ENCODE results near the gene VAV2. TPM values are rescaled to one million over a fixed set of nuclear protein-coding genes. Genes with fewer than 3 reads are reported as not detected.

Gene VAV2
- total and polyA plus RNA-seq, 9 of the 15 experiments (the other 6 are each of a cell fraction or from before 2014, with no cell fraction given) = 0.01 to 2.7 (median 1.0) TPM; not detected in 1

DNA sequence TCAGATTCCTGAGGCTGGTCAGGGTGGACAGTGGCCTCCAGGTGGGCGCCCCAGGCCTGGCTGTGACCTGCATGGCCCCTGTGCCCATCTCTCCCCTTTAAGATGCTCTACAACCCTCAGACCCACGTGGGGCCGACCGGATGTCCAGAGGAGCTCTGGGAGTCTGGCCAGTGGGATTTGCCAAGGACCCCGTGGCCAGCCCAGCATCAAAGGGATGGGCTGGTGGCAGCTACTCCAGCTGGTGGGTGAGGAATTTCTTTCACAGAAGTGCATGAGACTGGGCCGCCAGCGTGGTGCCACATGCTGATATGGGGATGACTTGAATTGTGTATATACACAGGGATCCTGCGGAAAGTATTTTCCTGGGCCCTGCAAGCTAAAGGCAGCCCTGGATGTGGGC lies 159.2 kb downstream of the VAV2 start:
- in situ Hi-C loops (cut with MboI) (no loop called here), intact Hi-C loops (cut with micrococcal nuclease) (no loop called here)
- H3K27ac ChIP-seq (ENCODE audit: extremely low read depth, low read depth, low read length) = no peak overlapping the region
- peaks cover 14% of the 10 kb centered on the region for H4K20me1 ChIP-seq (replicated peaks; ENCODE audit: control insufficient read depth, insufficient read depth, low read length)
- H3K4me2 ChIP-seq (ENCODE audit: insufficient read depth, low read length) = no peak overlapping the region
- ChIA-PET POLR2A (no interaction called here), CTCF (ENCODE audit: low intra/inter-chr PET ratio) (no interaction called here)
- H3K4me1 ChIP-seq (replicated peaks in 1 of 2; ENCODE audit: control insufficient read depth in 2 of 2, insufficient read depth in 2 of 2, low read length in 2 of 2) = peaks cover 0 to 7% of the 10 kb centered on the region in 2 experiments; a peak in 2 of 5 replicates
- no peak for ATAC-seq
- H2AFZ ChIP-seq (ENCODE audit: low read depth, low read length) = no peak overlapping the region
- peaks cover 16 to 38% of the 10 kb centered on the region in 2 experiments for H3K27me3 ChIP-seq (ENCODE audit: control insufficient read depth in 2 of 2, insufficient read depth in 2 of 2, low read length in 2 of 2)
- no peak for FAIRE-seq
- no peak for DNase-seq (ENCODE audit: extremely low read depth in 1 of 4, low spot score in 3 of 4)
- no peaks in the 10 kb centered on the region for H3K36me3 ChIP-seq (ENCODE audit: control insufficient read depth, insufficient read depth, low read length)
- no TSS peak for BruUV-seq (replicated peaks)
- no peaks in the 10 kb centered on the region for H3K9me3 ChIP-seq (replicated peaks; ENCODE audit: control insufficient read depth, insufficient read depth, low read depth, low read length)
- 6% methylated on average over 8 of the region's 8 CpGs for WGBS (ENCODE audit: insufficient coverage, low coverage, missing lambda C conversion rate)
- no peak overlapping the region for H3K4me3 ChIP-seq
- no peaks in the 10 kb centered on the region for H3K79me2 ChIP-seq (ENCODE audit: control insufficient read depth, insufficient read depth, low read length)
- H3K9ac ChIP-seq (ENCODE audit: insufficient read depth in 1 of 2, low read depth in 2 of 2, low read length in 2 of 2) = no peak overlapping the region
- no peaks in the 10 kb centered on the region for H3K9me1 ChIP-seq (ENCODE audit: control insufficient read depth, insufficient read depth, low read length)
- TF ChIP-seq ZBED1 (IDR thresholded peaks at IDR 0.05) = no peak
- TF ChIP-seq, protein P1, sequence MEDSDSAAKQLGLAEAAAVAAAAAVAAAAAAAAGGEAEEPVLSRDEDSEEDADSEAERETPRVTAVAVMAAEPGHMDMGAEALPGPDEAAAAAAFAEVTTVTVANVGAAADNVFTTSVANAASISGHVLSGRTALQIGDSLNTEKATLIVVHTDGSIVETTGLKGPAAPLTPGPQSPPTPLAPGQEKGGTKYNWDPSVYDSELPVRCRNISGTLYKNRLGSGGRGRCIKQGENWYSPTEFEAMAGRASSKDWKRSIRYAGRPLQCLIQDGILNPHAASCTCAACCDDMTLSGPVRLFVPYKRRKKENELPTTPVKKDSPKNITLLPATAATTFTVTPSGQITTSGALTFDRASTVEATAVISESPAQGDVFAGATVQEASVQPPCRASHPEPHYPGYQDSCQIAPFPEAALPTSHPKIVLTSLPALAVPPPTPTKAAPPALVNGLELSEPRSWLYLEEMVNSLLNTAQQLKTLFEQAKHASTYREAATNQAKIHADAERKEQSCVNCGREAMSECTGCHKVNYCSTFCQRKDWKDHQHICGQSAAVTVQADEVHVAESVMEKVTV (CRISPR knock-in tag; IDR thresholded peaks at IDR 0.05) = no peak
- no peak for TF ChIP-seq CBX8 (IDR thresholded peaks at IDR 0.05; ENCODE audit: borderline replicate concordance, extremely low read depth, low read depth, low read length, poor library complexity, severe bottlenecking)
- no peak for TF ChIP-seq ZFPM2 (CRISPR knock-in tag; IDR thresholded peaks at IDR 0.05)
- no peak for TF ChIP-seq L3MBTL2 (IDR thresholded peaks at IDR 0.05)
- TF ChIP-seq, protein P2, sequence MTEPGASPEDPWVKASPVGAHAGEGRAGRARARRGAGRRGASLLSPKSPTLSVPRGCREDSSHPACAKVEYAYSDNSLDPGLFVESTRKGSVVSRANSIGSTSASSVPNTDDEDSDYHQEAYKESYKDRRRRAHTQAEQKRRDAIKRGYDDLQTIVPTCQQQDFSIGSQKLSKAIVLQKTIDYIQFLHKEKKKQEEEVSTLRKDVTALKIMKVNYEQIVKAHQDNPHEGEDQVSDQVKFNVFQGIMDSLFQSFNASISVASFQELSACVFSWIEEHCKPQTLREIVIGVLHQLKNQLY (CRISPR knock-in tag; conservative IDR thresholded peaks at IDR 0.05) = no peak
- TF ChIP-seq, protein P3, sequence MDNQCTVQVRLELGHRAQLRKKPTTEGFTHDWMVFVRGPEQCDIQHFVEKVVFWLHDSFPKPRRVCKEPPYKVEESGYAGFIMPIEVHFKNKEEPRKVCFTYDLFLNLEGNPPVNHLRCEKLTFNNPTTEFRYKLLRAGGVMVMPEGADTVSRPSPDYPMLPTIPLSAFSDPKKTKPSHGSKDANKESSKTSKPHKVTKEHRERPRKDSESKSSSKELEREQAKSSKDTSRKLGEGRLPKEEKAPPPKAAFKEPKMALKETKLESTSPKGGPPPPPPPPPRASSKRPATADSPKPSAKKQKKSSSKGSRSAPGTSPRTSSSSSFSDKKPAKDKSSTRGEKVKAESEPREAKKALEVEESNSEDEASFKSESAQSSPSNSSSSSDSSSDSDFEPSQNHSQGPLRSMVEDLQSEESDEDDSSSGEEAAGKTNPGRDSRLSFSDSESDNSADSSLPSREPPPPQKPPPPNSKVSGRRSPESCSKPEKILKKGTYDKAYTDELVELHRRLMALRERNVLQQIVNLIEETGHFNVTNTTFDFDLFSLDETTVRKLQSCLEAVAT (IDR thresholded peaks at IDR 0.05) = no peak
- no peak for TF ChIP-seq NFYB (IDR thresholded peaks at IDR 0.05; ENCODE audit: extremely low read depth, insufficient read length)
- no peak for TF ChIP-seq NFXL1 (CRISPR knock-in tag; IDR thresholded peaks at IDR 0.05)
- TF ChIP-seq OTX1 (CRISPR knock-in tag; IDR thresholded peaks at IDR 0.05) = no peak
- no peak for TF ChIP-seq ZNF282 (CRISPR knock-in tag; IDR thresholded peaks at IDR 0.05)
- TF ChIP-seq FOXA3 (CRISPR knock-in tag; conservative IDR thresholded peaks at IDR 0.05 in 1 of 2, IDR thresholded peaks at IDR 0.05 in 1 of 2) = no peak
- no peak for TF ChIP-seq BACH1 (tag; IDR thresholded peaks at IDR 0.05)
- TF ChIP-seq, protein P4, sequence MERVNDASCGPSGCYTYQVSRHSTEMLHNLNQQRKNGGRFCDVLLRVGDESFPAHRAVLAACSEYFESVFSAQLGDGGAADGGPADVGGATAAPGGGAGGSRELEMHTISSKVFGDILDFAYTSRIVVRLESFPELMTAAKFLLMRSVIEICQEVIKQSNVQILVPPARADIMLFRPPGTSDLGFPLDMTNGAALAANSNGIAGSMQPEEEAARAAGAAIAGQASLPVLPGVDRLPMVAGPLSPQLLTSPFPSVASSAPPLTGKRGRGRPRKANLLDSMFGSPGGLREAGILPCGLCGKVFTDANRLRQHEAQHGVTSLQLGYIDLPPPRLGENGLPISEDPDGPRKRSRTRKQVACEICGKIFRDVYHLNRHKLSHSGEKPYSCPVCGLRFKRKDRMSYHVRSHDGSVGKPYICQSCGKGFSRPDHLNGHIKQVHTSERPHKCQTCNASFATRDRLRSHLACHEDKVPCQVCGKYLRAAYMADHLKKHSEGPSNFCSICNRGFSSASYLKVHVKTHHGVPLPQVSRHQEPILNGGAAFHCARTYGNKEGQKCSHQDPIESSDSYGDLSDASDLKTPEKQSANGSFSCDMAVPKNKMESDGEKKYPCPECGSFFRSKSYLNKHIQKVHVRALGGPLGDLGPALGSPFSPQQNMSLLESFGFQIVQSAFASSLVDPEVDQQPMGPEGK (CRISPR knock-in tag; IDR thresholded peaks at IDR 0.05; ENCODE audit: borderline replicate concordance) = no peak
- TF ChIP-seq, protein P5, sequence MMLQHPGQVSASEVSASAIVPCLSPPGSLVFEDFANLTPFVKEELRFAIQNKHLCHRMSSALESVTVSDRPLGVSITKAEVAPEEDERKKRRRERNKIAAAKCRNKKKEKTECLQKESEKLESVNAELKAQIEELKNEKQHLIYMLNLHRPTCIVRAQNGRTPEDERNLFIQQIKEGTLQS (IDR thresholded peaks at IDR 0.05) = no peak
- TF ChIP-seq, protein P5 (CRISPR knock-in tag; conservative IDR thresholded peaks at IDR 0.05) = no peak
- TF ChIP-seq HNRNPL (IDR thresholded peaks at IDR 0.05; ENCODE audit: low read depth, low read length) = no peak

Measured in K562 (cell line).